Breast epithelium (tissue), 3 donors: Measurements from ENCODE around the gene ARPC2.

Experiments
- CTCF ChIP-seq, 3 donors: fragments of 450-650 bp; IDR thresholded peaks; one replicate each; pipeline ENCODE4 v1.5.1; 2016 to 2017; ENCODE audit warnings: antibody characterized with exemption in 3 of 3, mild to moderate bottlenecking in 3 of 3, moderate library complexity in 3 of 3
- POLR2A ChIP-seq: fragments of 450-650 bp; IDR thresholded peaks from one replicate; pipeline ENCODE4 v1.6.1; 2016; ENCODE audit warnings: antibody characterized with exemption, mild to moderate bottlenecking, moderate library complexity
- POLR2AphosphoS5 ChIP-seq, 3 donors: sonication (generic); formaldehyde crosslinking; IDR thresholded peaks; one replicate each; pipeline ENCODE4 v1.6.1; 2017; ENCODE audit warnings: antibody characterized with exemption in 3 of 3

GRCh38 chr2:218186876-218187275 lies 30.1 kb upstream of the ARPC2 start:
- TF ChIP-seq CTCF (IDR thresholded peaks at IDR 0.05) (no peak), POLR2A (no peak), POLR2AphosphoS5 (IDR thresholded peaks at IDR 0.05) (no peak)
